Activated CD8-positive, alpha-beta memory T cell treated with anti-CD3 and anti-CD28 coated beads for 1 hour (primary cell): ENCODE results near the gene UBQLN4.

Experiments used
- DNase-seq, 2 donors: peaks; one replicate each; pipeline ENCODE4 v3.0.0-alpha.2; 2020; ENCODE audit warnings: low read depth in 1 of 2; ENCODE audit errors: extremely low read depth in 1 of 2

The UBQLN4 gene

GRCh38 chr1:156053768-156054499 is at the start of gene UBQLN4:
Gene UBQLN4, minus strand, starts transcription at chr1:156053798. Its CDS starts 97 bp downstream, at chr1:156053701.
- DNase-seq = peak; percentile 57 to 77

GRCh38 chr1:156102633-156103511 is 49.3 kb upstream of the UBQLN4 start:
- no peak for DNase-seq

- DNase-seq = no peak
These were observed 48.3 kb upstream of the UBQLN4 start for GRCh38 chr1:156101880-156102279.

GRCh38 chr1:156100205-156100995 is 46.8 kb upstream of the UBQLN4 start:
- DNase-seq = no peak

GRCh38 chr1:156099282-156099681 is 45.7 kb upstream of the UBQLN4 start:
- DNase-seq = no peak

GRCh38 chr1:156098784-156099183 is 45.2 kb upstream of the UBQLN4 start:
- no peak for DNase-seq

- DNase-seq = no peak
These were observed 44.0 kb upstream of the UBQLN4 start for GRCh38 chr1:156097499-156098178.

- DNase-seq = peak; percentile 72 to 91
These were observed 43.2 kb upstream of the UBQLN4 start for GRCh38 chr1:156096640-156097391.

- no peak for DNase-seq
These were observed 42.4 kb upstream of the UBQLN4 start for GRCh38 chr1:156095906-156096508.

- no peak for DNase-seq
These were observed 38.0 kb upstream of the UBQLN4 start for GRCh38 chr1:156091610-156092009.

GRCh38 chr1:156090840-156091188 is 37.2 kb upstream of the UBQLN4 start:
- DNase-seq = peak; percentile 74 to 90

- no peak for DNase-seq
These were observed 36.7 kb upstream of the UBQLN4 start for GRCh38 chr1:156090138-156090839.

- no peak for DNase-seq
These were observed 36.1 kb upstream of the UBQLN4 start for GRCh38 chr1:156089704-156090103.

GRCh38 chr1:156086256-156086662 is 32.7 kb upstream of the UBQLN4 start:
- DNase-seq = no peak

GRCh38 chr1:156083800-156084790 is 30.5 kb upstream of the UBQLN4 start:
- DNase-seq = no peak

GRCh38 chr1:156082309-156083091 is 28.9 kb upstream of the UBQLN4 start, which contains the start of gene MEX3A:
Gene MEX3A, minus strand, starts transcription at chr1:156082465. Its CDS starts 467 bp downstream, at chr1:156081998.
- peak in 1 of 2 donors; percentile 41 for DNase-seq

GRCh38 chr1:156081917-156082308 is 28.3 kb upstream of the UBQLN4 start:
- no peak for DNase-seq
